Measurements from ENCODE around the gene CHCHD6.

CHCHD6 gene

DNA sequence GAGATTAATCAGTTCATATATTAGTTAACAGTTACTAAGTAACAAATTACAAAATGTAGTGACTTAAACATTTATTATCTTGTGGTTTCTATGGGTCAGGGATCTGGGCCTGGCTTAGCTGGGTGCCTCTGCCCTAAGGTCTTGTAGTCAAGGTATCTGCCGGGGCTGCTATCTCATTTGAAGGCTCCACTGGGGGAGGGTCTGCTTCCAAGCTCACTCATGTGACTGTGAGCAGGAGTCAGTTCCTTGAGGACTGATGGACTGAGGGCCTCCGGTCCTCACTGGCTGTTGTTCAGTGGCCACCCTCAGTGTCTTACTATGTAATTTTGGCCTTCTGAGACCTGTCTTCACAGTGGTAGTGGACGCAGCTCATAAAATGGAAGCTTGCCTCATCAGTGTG lies 143.0 kb downstream of the CHCHD6 start:
- CTCF ChIA-PET, result interaction anchor here (1.2 kb wide), 1 partner anchor 135 kb away, joined by 4 read pairs; the partner anchor contains the start of gene PLXNA1
- no peaks in the 10 kb centered on the region for H3K9me3 Mint-ChIP-seq

DNA sequence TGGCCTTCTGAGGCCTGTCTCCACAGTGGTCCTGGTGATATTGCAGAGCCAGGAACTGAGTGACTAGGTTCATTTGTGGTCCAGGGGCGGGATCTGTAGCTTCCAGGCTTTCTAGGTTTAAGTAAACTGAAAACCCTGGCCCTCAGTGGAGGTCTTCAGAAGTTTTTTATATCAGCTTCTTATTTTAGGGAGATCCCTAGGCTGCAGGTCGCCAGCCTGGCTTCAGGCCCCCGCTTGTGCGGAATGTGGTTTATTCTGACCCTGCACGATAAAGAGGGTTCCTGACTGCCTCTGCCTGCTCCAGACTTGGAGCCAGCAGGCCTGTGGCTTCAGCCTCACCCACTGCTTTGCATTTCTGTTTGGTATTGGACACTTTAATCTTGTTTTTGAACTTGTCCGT lies 145.0 kb downstream of the CHCHD6 start:
- Mint-ChIP-seq H3K9me3 (no peaks in the 10 kb centered on the region), H3K4me1 (no peaks in the 10 kb centered on the region), H3K4me3 (no peak overlapping the region), H3K27ac (no peak overlapping the region), H3K27me3 (no peaks in the 10 kb centered on the region), H3K36me3 (no peaks in the 10 kb centered on the region)
- DNase-seq, result no peak
- CTCF ChIA-PET, result no interaction called here

More for the DNA sequence above, 143.0 kb downstream of the CHCHD6 start:
- no peak for DNase-seq
- Mint-ChIP-seq H3K36me3 (no peaks in the 10 kb centered on the region), H3K27me3 (no peaks in the 10 kb centered on the region), H3K27ac (no peak overlapping the region), H3K4me1 (no peaks in the 10 kb centered on the region), H3K4me3 (no peak overlapping the region)

DNA sequence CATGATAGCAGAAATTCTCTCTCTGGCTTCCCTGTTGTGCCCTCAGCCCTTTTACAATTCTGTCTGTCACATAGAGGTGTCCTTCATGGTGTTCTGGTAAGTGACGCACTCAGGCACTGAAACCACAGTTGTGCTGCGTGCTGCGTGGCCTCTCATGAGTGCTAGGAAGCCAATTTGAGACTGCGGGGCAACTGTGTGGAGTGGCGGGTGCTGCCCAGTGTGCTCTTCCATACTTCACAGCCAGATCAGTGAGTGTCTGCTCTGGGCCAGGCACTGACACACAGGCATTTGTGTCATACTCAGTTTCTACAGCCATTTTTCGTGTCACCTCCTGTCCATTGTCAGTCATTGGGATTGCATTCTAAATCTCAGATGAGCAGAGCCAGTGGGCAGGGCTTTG lies 145.7 kb downstream of the CHCHD6 start:
- no peaks in the 10 kb centered on the region for H3K9me3 Mint-ChIP-seq
- DNase-seq, result no peak
- no peak overlapping the region for H3K27ac Mint-ChIP-seq
- no peaks in the 10 kb centered on the region for H3K27me3 Mint-ChIP-seq
- H3K36me3 Mint-ChIP-seq, result no peaks in the 10 kb centered on the region
- no peaks in the 10 kb centered on the region for H3K4me1 Mint-ChIP-seq
- CTCF ChIA-PET, result no interaction called here
- no peak overlapping the region for H3K4me3 Mint-ChIP-seq

GRCh38 chr3:126850370-126851085 lies 146.5 kb downstream of the CHCHD6 start:
- Mint-ChIP-seq H3K27ac (no peak overlapping the region), H3K9me3 (no peaks in the 10 kb centered on the region), H3K27me3 (no peaks in the 10 kb centered on the region), H3K4me3 (no peak overlapping the region), H3K4me1 (no peaks in the 10 kb centered on the region), H3K36me3 (no peaks in the 10 kb centered on the region)
- DNase-seq, result no peak
- CTCF ChIA-PET, result no interaction called here

- CTCF ChIA-PET, result no interaction called here
- no peak for DNase-seq
- Mint-ChIP-seq H3K27me3 (no peaks in the 10 kb centered on the region), H3K27ac (no peak overlapping the region), H3K9me3 (no peaks in the 10 kb centered on the region), H3K4me3 (no peak overlapping the region), H3K36me3 (no peaks in the 10 kb centered on the region), H3K4me1 (no peaks in the 10 kb centered on the region)
Measured at GRCh38 chr3:126851382-126851781, 147.3 kb downstream of the CHCHD6 start.

GRCh38 chr3:126851934-126852333 lies 147.9 kb downstream of the CHCHD6 start:
- Mint-ChIP-seq H3K27me3 (no peaks in the 10 kb centered on the region), H3K4me1 (no peaks in the 10 kb centered on the region), H3K9me3 (no peaks in the 10 kb centered on the region), H3K4me3 (no peak overlapping the region), H3K27ac (no peak overlapping the region), H3K36me3 (no peaks in the 10 kb centered on the region)
- CTCF ChIA-PET, result no interaction called here
- DNase-seq, result no peak

DNA sequence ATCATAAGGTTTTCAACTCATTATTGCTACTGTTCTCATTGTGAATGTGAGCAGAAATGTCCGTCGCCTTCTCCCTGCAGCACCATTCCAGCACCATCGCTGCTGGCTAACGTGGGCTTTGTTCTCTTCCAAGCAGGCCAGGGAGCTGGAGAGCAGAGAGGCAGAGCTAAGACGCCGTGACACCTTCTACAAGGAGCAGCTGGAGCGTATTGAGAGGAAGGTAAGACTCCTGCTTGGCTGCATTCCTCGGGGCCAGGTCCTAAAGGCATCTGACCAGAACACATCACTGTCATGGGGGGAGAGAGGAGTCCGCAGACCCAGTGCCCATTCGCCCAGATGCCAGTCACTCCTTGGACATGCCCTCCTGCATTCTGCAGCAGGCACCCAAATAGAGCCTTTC lies 148.5 kb downstream of the CHCHD6 start:
- Mint-ChIP-seq H3K4me3 (no peak overlapping the region), H3K4me1 (no peaks in the 10 kb centered on the region), H3K27ac (no peak overlapping the region), H3K9me3 (no peaks in the 10 kb centered on the region), H3K36me3 (no peaks in the 10 kb centered on the region), H3K27me3 (no peaks in the 10 kb centered on the region)
- CTCF ChIA-PET, result no interaction called here
- DNase-seq, result no peak

- no peaks in the 10 kb centered on the region for H3K4me1 Mint-ChIP-seq
- CTCF ChIA-PET, result interaction anchor here (0.7 kb wide), 1 partner anchor 111 kb away, joined by 3 read pairs; no protein-coding TSS in a partner anchor
- no peaks in the 10 kb centered on the region for H3K9me3 Mint-ChIP-seq
- H3K4me3 Mint-ChIP-seq, result no peak overlapping the region
- no peak for DNase-seq
- H3K36me3 Mint-ChIP-seq, result no peaks in the 10 kb centered on the region
- H3K27me3 Mint-ChIP-seq, result no peaks in the 10 kb centered on the region
- H3K27ac Mint-ChIP-seq, result no peak overlapping the region
Measured at GRCh38 chr3:126854666-126855065, 150.6 kb downstream of the CHCHD6 start.

DNA sequence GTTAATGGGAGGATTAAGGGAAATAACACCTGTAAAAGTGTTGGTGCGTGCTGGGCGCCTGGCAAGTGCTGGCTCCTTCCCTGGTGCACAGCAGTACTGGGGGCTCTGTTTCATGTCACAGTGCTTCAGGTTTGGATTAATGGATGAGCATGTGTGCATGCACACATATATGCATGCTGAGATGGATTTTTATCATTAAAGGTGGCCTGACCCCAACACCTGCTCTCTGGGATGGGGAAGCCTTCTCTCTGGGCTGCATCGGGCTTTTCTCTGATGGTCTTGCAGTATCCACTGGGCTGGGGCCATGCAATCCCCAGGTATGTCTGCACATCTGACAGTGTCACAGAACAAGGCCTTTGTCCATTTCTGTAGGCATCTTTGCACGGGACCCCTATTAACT lies 151.3 kb downstream of the CHCHD6 start:
- CTCF ChIA-PET, result no interaction called here
- no peak for DNase-seq
- Mint-ChIP-seq H3K27ac (no peak overlapping the region), H3K9me3 (no peaks in the 10 kb centered on the region), H3K27me3 (no peaks in the 10 kb centered on the region), H3K4me3 (no peak overlapping the region), H3K4me1 (no peaks in the 10 kb centered on the region), H3K36me3 (no peaks in the 10 kb centered on the region)

GRCh38 chr3:126857928-126858327 lies 153.9 kb downstream of the CHCHD6 start:
- Mint-ChIP-seq H3K9me3 (no peaks in the 10 kb centered on the region), H3K4me3 (no peak overlapping the region), H3K36me3 (no peaks in the 10 kb centered on the region), H3K27ac (no peak overlapping the region), H3K27me3 (no peaks in the 10 kb centered on the region), H3K4me1 (no peaks in the 10 kb centered on the region)
- no peak for DNase-seq
- CTCF ChIA-PET, result no interaction called here

GRCh38 chr3:126858401-126858800 lies 154.4 kb downstream of the CHCHD6 start:
- Mint-ChIP-seq H3K27me3 (no peaks in the 10 kb centered on the region), H3K27ac (no peak overlapping the region), H3K9me3 (no peaks in the 10 kb centered on the region), H3K36me3 (no peaks in the 10 kb centered on the region), H3K4me1 (no peaks in the 10 kb centered on the region), H3K4me3 (no peak overlapping the region)
- CTCF ChIA-PET, result no interaction called here
- no peak for DNase-seq

- H3K4me3 Mint-ChIP-seq, result no peak overlapping the region
Measured at GRCh38 chr3:126858887-126859286, 154.8 kb downstream of the CHCHD6 start.

GRCh38 chr3:126859415-126860246 lies 155.6 kb downstream of the CHCHD6 start:
- Mint-ChIP-seq H3K27ac (no peak overlapping the region), H3K27me3 (no peaks in the 10 kb centered on the region), H3K4me3 (no peak overlapping the region), H3K9me3 (no peaks in the 10 kb centered on the region), H3K36me3 (no peaks in the 10 kb centered on the region), H3K4me1 (no peaks in the 10 kb centered on the region)
- CTCF ChIA-PET, result no interaction called here
- DNase-seq, result no peak

More at GRCh38 chr3:126858887-126859286, 154.8 kb downstream of the CHCHD6 start:
- no peaks in the 10 kb centered on the region for H3K27me3 Mint-ChIP-seq
- DNase-seq, result no peak
- no peaks in the 10 kb centered on the region for H3K36me3 Mint-ChIP-seq
- no peaks in the 10 kb centered on the region for H3K9me3 Mint-ChIP-seq
- CTCF ChIA-PET, result no interaction called here
- H3K27ac Mint-ChIP-seq, result peak overlapping the region; percentile 30
- H3K4me1 Mint-ChIP-seq, result no peaks in the 10 kb centered on the region

GRCh38 chr3:126865736-126866135 lies 161.7 kb downstream of the CHCHD6 start:
- DNase-seq, result no peak
- Mint-ChIP-seq H3K4me1 (no peaks in the 10 kb centered on the region), H3K4me3 (no peak overlapping the region), H3K27me3 (no peaks in the 10 kb centered on the region), H3K36me3 (no peaks in the 10 kb centered on the region), H3K9me3 (no peaks in the 10 kb centered on the region), H3K27ac (no peak overlapping the region)
- CTCF ChIA-PET, result no interaction called here

DNA sequence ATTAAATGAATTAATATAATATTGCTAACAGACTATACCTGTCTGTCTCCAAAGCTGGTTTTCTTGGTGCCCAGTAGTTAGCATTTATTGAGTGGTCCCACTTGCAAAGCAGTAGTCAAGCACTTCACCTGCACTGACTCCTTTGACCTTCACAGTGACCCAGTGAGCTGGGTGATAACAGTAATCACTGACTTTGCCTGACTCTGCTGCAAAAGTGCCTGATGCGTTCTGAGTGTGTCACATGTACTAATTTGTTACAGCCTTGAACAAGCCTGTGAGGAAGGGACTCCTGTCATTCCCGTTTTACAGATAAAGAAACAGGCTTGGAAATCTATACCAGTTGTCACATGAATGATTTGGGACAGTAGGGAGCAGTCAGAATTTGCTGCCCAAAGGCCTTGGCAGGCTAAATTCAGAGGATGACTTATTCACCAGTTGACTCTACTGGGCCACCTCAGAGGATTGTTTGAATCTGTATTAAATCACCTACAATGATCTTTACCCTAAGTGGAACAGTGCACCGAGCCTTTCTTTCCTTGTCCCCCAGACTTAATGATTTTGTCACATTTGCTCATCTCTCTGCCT lies 162.2 kb downstream of the CHCHD6 start:
- Mint-ChIP-seq H3K27ac (no peak overlapping the region), H3K4me3 (no peak overlapping the region), H3K9me3 (no peaks in the 10 kb centered on the region), H3K27me3 (no peaks in the 10 kb centered on the region), H3K4me1 (no peaks in the 10 kb centered on the region), H3K36me3 (no peaks in the 10 kb centered on the region)
- DNase-seq, result no peak
- CTCF ChIA-PET, result no interaction called here
